OCI-LY1 (cell line): Measurements from ENCODE around the gene WNT9B.

ENCODE experiments used
- H2AFZ ChIP-seq: fragments of 200-600 bp; sonication (generic), shearing (Covaris generic); 2 replicates; pipeline ENCODE4 v1.6.0; 2014; ENCODE audit warnings: antibody characterized with exemption, mild to moderate bottlenecking, low read length
- H3F3A ChIP-seq: fragments of 200-600 bp; sonication (generic), shearing (Covaris generic); 2 replicates; pipeline ENCODE4 v1.6.0; 2014; ENCODE audit warnings: mild to moderate bottlenecking, antibody characterized with exemption, low read length, moderate library complexity; ENCODE audit not compliant: insufficient read depth
- H3K27ac ChIP-seq: fragments of 200-600 bp; sonication (generic); 2 replicates; pipeline ENCODE4 v1.5.1; 2014; ENCODE audit warnings: low read length, mixed run types, mild to moderate bottlenecking, low read depth; ENCODE audit not compliant: poor library complexity, severe bottlenecking
- H3K27me3 ChIP-seq: fragments of 200-600 bp; sonication (generic); 2 replicates; pipeline ENCODE4 v1.6.0; 2014; ENCODE audit warnings: antibody characterized with exemption, mild to moderate bottlenecking, low read length, moderate library complexity; ENCODE audit not compliant: insufficient read depth
- H3K36me3 ChIP-seq: fragments of 200-600 bp; sonication (generic); 2 replicates; pipeline ENCODE4 v1.6.1; 2014; ENCODE audit warnings: mild to moderate bottlenecking, antibody characterized with exemption, low read length, moderate library complexity, mixed read lengths; ENCODE audit not compliant: insufficient read depth
- H3K4me1 ChIP-seq: fragments of 200-600 bp; sonication (generic); 2 replicates; pipeline ENCODE4 v1.5.1; 2014; ENCODE audit warnings: mild to moderate bottlenecking, low read length, moderate library complexity; ENCODE audit not compliant: insufficient read depth, severe bottlenecking
- H3K4me2 ChIP-seq: fragments of 200-600 bp; sonication (generic), shearing (Covaris generic); 2 replicates; pipeline ENCODE4 v1.6.1; 2014; ENCODE audit warnings: low read length
- H3K4me3 ChIP-seq: fragments of 200-600 bp; sonication (generic); 2 replicates; pipeline ENCODE4 v1.5.1; 2014; ENCODE audit warnings: low read length, low read depth, mild to moderate bottlenecking, mixed read lengths; ENCODE audit not compliant: poor library complexity, severe bottlenecking
- H3K79me2 ChIP-seq: fragments of 200-600 bp; shearing (Covaris generic); 2 replicates; pipeline ENCODE4 v1.6.1; 2016; ENCODE audit warnings: mixed run types, low read length, mixed read lengths; ENCODE audit not compliant: insufficient read depth
- H3K9ac ChIP-seq: fragments of 200-600 bp; sonication (generic), shearing (Covaris generic); 2 replicates; pipeline ENCODE4 v1.6.1; 2014; ENCODE audit warnings: mild to moderate bottlenecking, low read length, mixed read lengths
- H3K9me2 ChIP-seq: fragments of 200-600 bp; sonication (generic), shearing (Covaris generic); 2 replicates; pipeline ENCODE4 v1.6.1; 2014; ENCODE audit warnings: low read depth, mild to moderate bottlenecking, low read length, mixed read lengths
- H3K9me3 ChIP-seq: fragments of 200-600 bp; shearing (Covaris generic); 2 replicates; pipeline ENCODE4 v1.6.1; 2014; ENCODE audit warnings: low read length, mixed read lengths
- H4K20me1 ChIP-seq: fragments of 200-600 bp; sonication (generic), shearing (Covaris generic); 2 replicates; pipeline ENCODE4 v1.6.0; 2016; ENCODE audit warnings: mild to moderate bottlenecking, low read length; ENCODE audit not compliant: insufficient read depth
- CTCF ChIP-seq: fragments of 200-600 bp; sonication (generic), shearing (Covaris generic); IDR thresholded peaks from 2 replicates; pipeline ENCODE4 v1.5.1; 2017; ENCODE audit warnings: mild to moderate bottlenecking, antibody characterized with exemption, low read length, moderate library complexity, mixed read lengths
- EZH2 ChIP-seq: fragments of 200-600 bp; sonication (generic), shearing (Covaris generic); IDR thresholded peaks from 2 replicates; pipeline ENCODE4 v1.8.0; 2017; ENCODE audit warnings: borderline replicate concordance, mixed run types, mild to moderate bottlenecking, antibody characterized with exemption, low read length, moderate library complexity, mixed read lengths

WNT9B gene

GRCh38 chr17:46916211-46916610 lies 64.8 kb downstream of the WNT9B start:
- Histone ChIP-seq H2AFZ (no peak overlapping the region), H3F3A (no peaks in the 10 kb centered on the region), H3K79me2 (no peaks in the 10 kb centered on the region), H3K36me3 (peaks cover 7% of the 10 kb centered on the region; the same call in 1 of the 2 replicates), H3K9ac (no peak overlapping the region), H3K27ac (no peak overlapping the region), H3K4me3 (no peak overlapping the region), H3K9me3 (0 out of 2 replicates have a peak, but pooled peaks cover 2% of the 10 kb centered on the region), H3K9me2 (no peaks in the 10 kb centered on the region), H4K20me1 (no peaks in the 10 kb centered on the region), H3K27me3 (no peaks in the 10 kb centered on the region), H3K4me2 (no peak overlapping the region), H3K4me1 (no peaks in the 10 kb centered on the region)
- TF ChIP-seq CTCF = no peak
- TF ChIP-seq EZH2 = no peak

DNA sequence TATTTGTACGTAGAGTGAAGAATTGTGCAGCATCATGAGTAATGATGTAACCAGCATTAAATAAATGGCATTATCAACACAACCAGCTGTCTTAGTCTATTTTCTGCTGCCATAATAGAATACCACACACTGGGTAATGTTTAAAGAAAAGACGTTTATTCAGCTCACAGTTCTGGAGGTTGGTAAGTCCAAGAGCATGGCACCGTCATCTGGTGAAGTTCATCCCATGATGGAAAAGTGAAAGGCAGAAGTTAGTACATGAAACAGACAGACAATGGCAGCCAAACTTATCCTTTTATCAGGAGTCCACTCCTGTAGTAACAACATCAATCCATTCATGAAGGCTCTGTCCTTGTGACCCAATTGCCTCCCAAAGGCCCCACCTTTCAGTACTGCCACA lies 65.2 kb downstream of the WNT9B start:
- H2AFZ ChIP-seq = no peak overlapping the region

GRCh38 chr17:46917041-46917440 lies 65.7 kb downstream of the WNT9B start:
- no peaks in the 10 kb centered on the region for H3K27me3 ChIP-seq
- 0 out of 2 replicates have a peak, but pooled peaks cover 2% of the 10 kb centered on the region for H3K9me3 ChIP-seq
- no peaks in the 10 kb centered on the region for H3K79me2 ChIP-seq
- H3K4me1 ChIP-seq = no peaks in the 10 kb centered on the region
- no peak overlapping the region for H3K4me2 ChIP-seq
- H3K27ac ChIP-seq = no peak overlapping the region
- no peak overlapping the region for H2AFZ ChIP-seq
- peaks cover 7% of the 10 kb centered on the region; the same call in 1 of the 2 replicates for H3K36me3 ChIP-seq
- H3K4me3 ChIP-seq = no peak overlapping the region
- H3K9ac ChIP-seq = no peak overlapping the region
- H3F3A ChIP-seq = no peaks in the 10 kb centered on the region
- H4K20me1 ChIP-seq = no peaks in the 10 kb centered on the region
- TF ChIP-seq CTCF (no peak), EZH2 (no peak)
- H3K9me2 ChIP-seq = no peaks in the 10 kb centered on the region

More for the DNA sequence above, 65.2 kb downstream of the WNT9B start:
- Histone ChIP-seq H3K4me1 (no peaks in the 10 kb centered on the region), H3K4me2 (no peak overlapping the region), H3K9ac (no peak overlapping the region), H3K27ac (no peak overlapping the region), H3K36me3 (peaks cover 7% of the 10 kb centered on the region; the same call in 1 of the 2 replicates), H3F3A (no peaks in the 10 kb centered on the region), H3K4me3 (no peak overlapping the region), H3K79me2 (no peaks in the 10 kb centered on the region), H3K9me2 (no peaks in the 10 kb centered on the region), H3K9me3 (0 out of 2 replicates have a peak, but pooled peaks cover 2% of the 10 kb centered on the region), H4K20me1 (no peaks in the 10 kb centered on the region), H3K27me3 (no peaks in the 10 kb centered on the region)
- TF ChIP-seq CTCF = no peak
- TF ChIP-seq EZH2 = no peak
